Heart left ventricle (tissue), 16 donors: ENCODE data around the gene SLC66A2. TPM values are rescaled to one million over a fixed set of nuclear protein-coding genes. Genes with fewer than 3 reads are reported as not detected.

ENCODE experiments used
- ATAC-seq, 4 donors: fragments of 200-7000 bp; cut with Tn5 transposase; one replicate each; pipeline ENCODE4 v1.9.1; 2020 to 2022; ENCODE audit warnings: moderate library complexity in 4 of 4, mild to moderate bottlenecking in 3 of 4, moderate number of reproducible peaks in 1 of 4
- DNase-seq, 5 donors: peaks; one replicate each; pipeline ENCODE4 v3.0.0-alpha.2; 2020
- H3K27ac ChIP-seq, 12 donors: fragments of 200-600 bp; sonication (generic) in 4 of 12; one replicate each; pipeline versions ENCODE4 v1.5.0 to v1.8.0; 2016 to 2022; ENCODE audit warnings: mild to moderate bottlenecking in 2 of 12
- H3K27me3 ChIP-seq, 9 donors: fragments of 200-600 bp; sonication (generic) in 2 of 9; one replicate each; pipeline versions ENCODE4 v1.5.1 to v1.8.0; 2016 to 2022; ENCODE audit warnings: mild to moderate bottlenecking in 3 of 9
- H3K36me3 ChIP-seq, 9 donors: fragments of 200-600 bp; sonication (generic) in 2 of 9; one replicate each; pipeline versions ENCODE4 v1.5.0 to v1.8.0; 2018 to 2022; ENCODE audit warnings: mild to moderate bottlenecking in 2 of 9
- H3K4me1 ChIP-seq, 12 donors: fragments of 200-600 bp; sonication (generic) in 4 of 12; one replicate each; pipeline versions ENCODE4 v1.5.0 to v1.8.0; 2016 to 2022; ENCODE audit warnings: mild to moderate bottlenecking in 3 of 12
- H3K4me3 ChIP-seq, 12 donors: fragments of 200-600 bp; sonication (generic) in 4 of 12; one replicate each; pipeline versions ENCODE4 v1.5.0 to v1.8.0; 2017 to 2022; ENCODE audit warnings: mild to moderate bottlenecking in 9 of 12, moderate library complexity in 4 of 12
- H3K9me3 ChIP-seq, 12 donors: fragments of 200-600 bp; sonication (generic) in 4 of 12; one replicate each; pipeline versions ENCODE4 v1.5.0 to v1.8.0; 2016 to 2022; ENCODE audit warnings: mild to moderate bottlenecking in 1 of 12
- CTCF ChIP-seq, 12 donors: fragments of 200-600 bp; sonication (generic) in 4 of 12; IDR thresholded peaks; one replicate each; pipeline versions ENCODE4 v1.5.0 to v1.8.0; 2018 to 2022; ENCODE audit warnings: antibody characterized with exemption in 12 of 12, mild to moderate bottlenecking in 5 of 12
- POLR2A ChIP-seq, 2 donors: fragments of 450-650 bp; IDR thresholded peaks; one replicate each; pipeline ENCODE4 v1.6.1; 2017; ENCODE audit warnings: antibody characterized with exemption in 2 of 2, mild to moderate bottlenecking in 2 of 2, moderate library complexity in 2 of 2
- WGBS, 4 donors: extraction: QIAGEN DNeasy Blood & Tissue Kit in 2 of 4; methylation state at CpG; one replicate each; pipeline versions ENCODE4 v1.1.5 to v1.1.7; 2013 to 2018; 5-methylcytosine and 5-hydroxymethylcytosine counted together
- intact Hi-C, 10 donors: fragments of 100-400 bp; cut with DNase I; formaldehyde crosslinking; loops; one replicate each; pipeline versions ENCODE4 v1.11.1 to v1.14.2; 2022
- polyA plus RNA-seq, 2 donors: library from polyadenylated mRNA; stranded (reverse); fragments of 200-250 nt; gene quantifications; one replicate each; pipeline ENCODE4 v1.2.3, GENCODE V29; 2013
- total RNA-seq, 9 donors: library from RNA; depleted of rRNA in 2 of 9; stranded (reverse); fragments of >200 nt in 2 of 9; fragmentation: NEBNext Ultra II Directional in 3 of 9; extraction: Animal tissue kit (Norgen Biotek cat#: 25700) in 3 of 9; gene quantifications; one replicate each; pipeline versions ENCODE4 v1.1.0 to v1.2.4, GENCODE V29; 2016 to 2023
- donor health status: ischemic (EF 13 %, LVEDD 7.1; RV severe dilation, severe dysfunction).
- donor health status: healthy with polysubstance abuse.
- donor health status: DM: no; HTN: yes; CAD: no.
- donor health status: DM: no; HTN: no; CAD: no.
- donor health status: ischemic (EF 25% LVEDD 6.9; RV normal size, moderate dysfunction).
- donor health status: ischemic (EF 25% LVEDD 5.7; RV mildly dilated, moderate dysfunction).
- donor health status: healthy.
- donor health status: DM: yes; HTN: yes; CAD: no.
- donor health status: ischemic (EF 35%, LVEDD 5.7; RV mildly dilated, moderate dysfunction).
- donor health status: nonischemic (EF 11% LVEDD 7.7; RV severe dilation, severe dysfunction).
- donor health status: DM: yes; HTN: yes; CAD: no.
- donor health status: PGD.
- donor health status: ischemic (EF 29% LVEDD 5.4; RV normal size, mild dysfunction).
- donor health status: nonischemic (EF 23%, LVEDD 6.1; RV moderate dilation, normal function).

Gene SLC66A2
- total and polyA plus RNA-seq, 11 donors: 19.7 to 33.4 (median 26.6) TPM

GRCh38 chr18:79982736-79983135, 31.3 kb upstream of the SLC66A2 start:
- peaks cover 0 to 59% (median 27%) of the 10 kb centered on the region in 12 donors for H3K4me1 ChIP-seq
- 73 to 95% (median 81%) methylated on average over 6 of the region's 6 CpGs for WGBS, 4 donors
- no peaks in the 10 kb centered on the region for H3K27me3 ChIP-seq
- intact Hi-C loops: loop anchor here in 4 of 10 donors (10.0 kb wide), 3 partner anchors 48 to 78 kb away; partner anchors contain the start of gene RBFA (in 2 of the 4)
- H3K36me3 ChIP-seq: peaks cover 0 to 34% (median 17%) of the 10 kb centered on the region in 9 donors
- peak overlapping the region in 1 of 12 donors; percentile 57 for H3K27ac ChIP-seq
- H3K4me3 ChIP-seq: no peak overlapping the region
- no peaks in the 10 kb centered on the region for H3K9me3 ChIP-seq
- DNase-seq: no peak
- ATAC-seq: peak in 1 of 4 donors; percentile 50
- TF ChIP-seq CTCF (IDR thresholded peaks at IDR 0.05) (no peak), POLR2A (IDR thresholded peaks at IDR 0.05) (no peak)

GRCh38 chr18:79980585-79980984, 29.1 kb upstream of the SLC66A2 start:
- intact Hi-C loops: loop anchor here in 4 of 10 donors (10.0 kb wide), 3 partner anchors 46 to 76 kb away; partner anchors contain the start of gene RBFA (in 2 of the 4)
- ATAC-seq: no peak

GRCh38 chr18:79979843-79980242, 28.4 kb upstream of the SLC66A2 start:
- 86 to 91% (median 89%) methylated on average over 5 of the region's 5 CpGs for WGBS, 4 donors
- Histone ChIP-seq H3K9me3 (no peaks in the 10 kb centered on the region), H3K4me1 (peaks cover 0 to 40% (median 12%) of the 10 kb centered on the region in 12 donors), H3K27me3 (no peaks in the 10 kb centered on the region), H3K27ac (no peak overlapping the region), H3K36me3 (peaks cover 0 to 43% (median 16%) of the 10 kb centered on the region in 9 donors), H3K4me3 (no peak overlapping the region)
- DNase-seq (no peak), ATAC-seq (no peak)
- TF ChIP-seq CTCF (IDR thresholded peaks at IDR 0.05) (no peak), POLR2A (IDR thresholded peaks at IDR 0.05) (no peak)
- intact Hi-C loops: loop anchor here in 4 of 10 donors (10.0 kb wide), 4 partner anchors 45 to 185 kb away; partner anchors contain the start of genes RBFA (in 2 of the 4) and KCNG2 (in 1 of the 4)

More at GRCh38 chr18:79980585-79980984, 29.1 kb upstream of the SLC66A2 start:
- H3K36me3 ChIP-seq: peaks cover 0 to 43% (median 18%) of the 10 kb centered on the region in 9 donors
- no peak overlapping the region for H3K4me3 ChIP-seq
- 90 to 93% (median 92%) methylated on average over 13 of the region's 13 CpGs for WGBS, 4 donors
- H3K27me3 ChIP-seq: no peaks in the 10 kb centered on the region
- no peak overlapping the region for H3K27ac ChIP-seq
- peaks cover 0 to 40% (median 15%) of the 10 kb centered on the region in 12 donors for H3K4me1 ChIP-seq
- TF ChIP-seq POLR2A (IDR thresholded peaks at IDR 0.05) (no peak), CTCF (IDR thresholded peaks at IDR 0.05) (no peak)
- H3K9me3 ChIP-seq: no peaks in the 10 kb centered on the region
- no peak for DNase-seq

- WGBS, 4 donors: 57 to 73% (median 63%) methylated on average over 14 of the region's 14 CpGs
- H3K27me3 ChIP-seq: no peaks in the 10 kb centered on the region
- H3K36me3 ChIP-seq: peaks cover 0 to 74% (median 35%) of the 10 kb centered on the region in 9 donors
- H3K9me3 ChIP-seq: no peaks in the 10 kb centered on the region
- TF ChIP-seq CTCF (IDR thresholded peaks at IDR 0.05) (no peak), POLR2A (IDR thresholded peaks at IDR 0.05) (no peak)
- intact Hi-C loops: loop anchor here in 1 of 10 donors (10.0 kb wide), 1 partner anchor 181 kb away; the partner anchor contains the start of gene KCNG2
- peak in 3 of 4 donors; percentile 69 to 75 (median 71) for ATAC-seq
- no peak overlapping the region for H3K27ac ChIP-seq
- DNase-seq: peak in 3 of 5 donors; percentile 56 to 68 (median 57)
- H3K4me1 ChIP-seq: peaks cover 0 to 13% (median 2%) of the 10 kb centered on the region in 12 donors
- no peak overlapping the region for H3K4me3 ChIP-seq
These were observed 24.7 kb upstream of the SLC66A2 start for GRCh38 chr18:79975985-79976680.
